Measurements from ENCODE around the gene CCNL1. TPM values are rescaled to one million over a fixed set of nuclear protein-coding genes. Genes with fewer than 3 reads are reported as not detected.

The CCNL1 gene
- total RNA-seq: 116 and 152 TPM in 2 replicates

GRCh38 chr3:157159762-157160657 lies at the start of gene CCNL1:
Gene CCNL1 (minus strand): TSS chr3:157160147. CDS start chr3:157160094, 53 bp downstream.

Small RNAs within 50 kb of the gene (small RNA-seq; reads per million reads assigned to genes)
- gene RF00019 (not detected), gene RNA5SP146 (not detected)
